ENCODE data around the gene NDUFAF4.

NDUFAF4 gene

DNA sequence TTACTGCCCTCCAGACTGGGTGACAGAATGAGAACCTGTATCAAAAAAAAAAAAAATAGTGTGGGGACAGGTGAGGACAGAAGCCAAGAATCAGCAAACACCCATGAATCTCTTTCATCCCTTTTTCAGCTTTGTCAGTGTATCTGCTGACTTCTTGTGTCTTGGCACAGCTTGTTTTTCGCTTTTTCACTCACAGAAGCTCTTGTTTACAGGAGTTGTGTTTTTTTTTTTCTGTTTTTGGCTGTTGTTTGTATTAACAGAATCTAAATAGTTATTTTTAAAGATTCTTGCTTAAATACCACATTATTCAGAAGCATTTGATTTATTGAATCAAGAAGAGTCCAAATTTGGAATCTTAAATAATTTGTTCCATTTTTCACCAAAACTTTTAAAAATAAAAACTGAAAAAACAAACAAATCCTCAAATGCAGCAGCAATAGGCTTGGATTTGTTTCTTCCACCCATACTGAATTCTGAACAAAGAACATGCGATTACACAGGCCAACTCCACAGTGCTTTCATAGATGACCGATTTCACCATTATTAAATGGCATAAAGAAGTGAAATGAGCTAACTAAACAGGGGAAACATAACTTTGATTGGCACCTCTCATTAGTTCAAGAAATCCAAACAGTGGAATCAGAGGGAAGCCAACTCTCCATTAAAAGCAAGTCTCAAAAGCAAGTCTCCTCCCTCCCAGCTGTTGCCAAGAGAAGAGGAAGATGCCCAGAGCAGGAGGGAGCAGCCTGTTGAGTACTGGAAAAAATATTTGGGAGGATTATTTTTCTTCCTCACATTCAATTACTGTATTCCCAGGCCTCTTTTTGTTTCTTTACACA is 33.3 kb downstream of the NDUFAF4 start:
- TF ChIP-seq SPI1 (IDR thresholded peaks at IDR 0.05; ENCODE audit: borderline replicate concordance, low read depth) (no peak), GABPA (IDR thresholded peaks at IDR 0.05; ENCODE audit: low read depth) (no peak), POLR2AphosphoS5 (IDR thresholded peaks at IDR 0.05; ENCODE audit: low read depth) (no peak)
- TF ChIP-seq, protein P1, sequence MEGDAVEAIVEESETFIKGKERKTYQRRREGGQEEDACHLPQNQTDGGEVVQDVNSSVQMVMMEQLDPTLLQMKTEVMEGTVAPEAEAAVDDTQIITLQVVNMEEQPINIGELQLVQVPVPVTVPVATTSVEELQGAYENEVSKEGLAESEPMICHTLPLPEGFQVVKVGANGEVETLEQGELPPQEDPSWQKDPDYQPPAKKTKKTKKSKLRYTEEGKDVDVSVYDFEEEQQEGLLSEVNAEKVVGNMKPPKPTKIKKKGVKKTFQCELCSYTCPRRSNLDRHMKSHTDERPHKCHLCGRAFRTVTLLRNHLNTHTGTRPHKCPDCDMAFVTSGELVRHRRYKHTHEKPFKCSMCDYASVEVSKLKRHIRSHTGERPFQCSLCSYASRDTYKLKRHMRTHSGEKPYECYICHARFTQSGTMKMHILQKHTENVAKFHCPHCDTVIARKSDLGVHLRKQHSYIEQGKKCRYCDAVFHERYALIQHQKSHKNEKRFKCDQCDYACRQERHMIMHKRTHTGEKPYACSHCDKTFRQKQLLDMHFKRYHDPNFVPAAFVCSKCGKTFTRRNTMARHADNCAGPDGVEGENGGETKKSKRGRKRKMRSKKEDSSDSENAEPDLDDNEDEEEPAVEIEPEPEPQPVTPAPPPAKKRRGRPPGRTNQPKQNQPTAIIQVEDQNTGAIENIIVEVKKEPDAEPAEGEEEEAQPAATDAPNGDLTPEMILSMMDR (IDR thresholded peaks at IDR 0.05; ENCODE audit: insufficient read depth, low read length) = no peak
- TF ChIP-seq, protein P2, sequence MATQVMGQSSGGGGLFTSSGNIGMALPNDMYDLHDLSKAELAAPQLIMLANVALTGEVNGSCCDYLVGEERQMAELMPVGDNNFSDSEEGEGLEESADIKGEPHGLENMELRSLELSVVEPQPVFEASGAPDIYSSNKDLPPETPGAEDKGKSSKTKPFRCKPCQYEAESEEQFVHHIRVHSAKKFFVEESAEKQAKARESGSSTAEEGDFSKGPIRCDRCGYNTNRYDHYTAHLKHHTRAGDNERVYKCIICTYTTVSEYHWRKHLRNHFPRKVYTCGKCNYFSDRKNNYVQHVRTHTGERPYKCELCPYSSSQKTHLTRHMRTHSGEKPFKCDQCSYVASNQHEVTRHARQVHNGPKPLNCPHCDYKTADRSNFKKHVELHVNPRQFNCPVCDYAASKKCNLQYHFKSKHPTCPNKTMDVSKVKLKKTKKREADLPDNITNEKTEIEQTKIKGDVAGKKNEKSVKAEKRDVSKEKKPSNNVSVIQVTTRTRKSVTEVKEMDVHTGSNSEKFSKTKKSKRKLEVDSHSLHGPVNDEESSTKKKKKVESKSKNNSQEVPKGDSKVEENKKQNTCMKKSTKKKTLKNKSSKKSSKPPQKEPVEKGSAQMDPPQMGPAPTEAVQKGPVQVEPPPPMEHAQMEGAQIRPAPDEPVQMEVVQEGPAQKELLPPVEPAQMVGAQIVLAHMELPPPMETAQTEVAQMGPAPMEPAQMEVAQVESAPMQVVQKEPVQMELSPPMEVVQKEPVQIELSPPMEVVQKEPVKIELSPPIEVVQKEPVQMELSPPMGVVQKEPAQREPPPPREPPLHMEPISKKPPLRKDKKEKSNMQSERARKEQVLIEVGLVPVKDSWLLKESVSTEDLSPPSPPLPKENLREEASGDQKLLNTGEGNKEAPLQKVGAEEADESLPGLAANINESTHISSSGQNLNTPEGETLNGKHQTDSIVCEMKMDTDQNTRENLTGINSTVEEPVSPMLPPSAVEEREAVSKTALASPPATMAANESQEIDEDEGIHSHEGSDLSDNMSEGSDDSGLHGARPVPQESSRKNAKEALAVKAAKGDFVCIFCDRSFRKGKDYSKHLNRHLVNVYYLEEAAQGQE (IDR thresholded peaks at IDR 0.05; ENCODE audit: insufficient replicate concordance, low read depth) = no peak
- H3K27ac ChIP-seq (replicated peaks) = no peak overlapping the region
- H3K4me3 ChIP-seq (replicated peaks; ENCODE audit: insufficient read depth, low read length) = no peak overlapping the region
- DNase-seq (ENCODE audit: low read depth in 1 of 2, low spot score in 1 of 2) = no peak
- H3K27me3 ChIP-seq (ENCODE audit: insufficient read depth, poor library complexity, severe bottlenecking) = no peaks in the 10 kb centered on the region

DNA sequence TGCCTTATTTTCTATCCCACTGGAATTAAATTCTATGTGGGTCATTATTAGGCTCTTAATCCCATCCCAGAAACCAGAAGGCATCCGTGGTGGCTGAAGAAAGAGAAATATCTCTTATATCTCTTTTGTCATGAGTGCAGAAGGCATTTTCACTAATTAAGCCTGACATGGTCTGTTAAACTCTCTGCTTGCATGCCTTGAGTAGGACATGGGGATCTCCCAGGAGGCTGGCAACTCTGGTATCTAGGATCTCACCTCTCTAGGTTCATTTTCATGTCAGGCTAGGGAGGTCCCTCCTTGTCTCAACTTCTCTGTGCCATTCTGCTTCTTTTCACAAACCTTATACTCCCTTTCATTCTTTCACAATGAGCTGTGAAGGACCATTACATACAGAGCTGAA is 35.1 kb downstream of the NDUFAF4 start:
- Histone ChIP-seq H3K4me3 (replicated peaks; ENCODE audit: insufficient read depth, low read length) (no peak overlapping the region), H3K27me3 (ENCODE audit: insufficient read depth, poor library complexity, severe bottlenecking) (no peaks in the 10 kb centered on the region), H3K27ac (replicated peaks) (no peak overlapping the region)
- no peak for DNase-seq (ENCODE audit: low read depth in 1 of 2, low spot score in 1 of 2)
- TF ChIP-seq GABPA (IDR thresholded peaks at IDR 0.05; ENCODE audit: low read depth) (no peak), SPI1 (IDR thresholded peaks at IDR 0.05; ENCODE audit: borderline replicate concordance, low read depth) (no peak), POLR2AphosphoS5 (IDR thresholded peaks at IDR 0.05; ENCODE audit: low read depth) (no peak)
- TF ChIP-seq, protein P2 (IDR thresholded peaks at IDR 0.05; ENCODE audit: insufficient replicate concordance, low read depth) = no peak
- TF ChIP-seq, protein P1 (IDR thresholded peaks at IDR 0.05; ENCODE audit: insufficient read depth, low read length) = no peak

DNA sequence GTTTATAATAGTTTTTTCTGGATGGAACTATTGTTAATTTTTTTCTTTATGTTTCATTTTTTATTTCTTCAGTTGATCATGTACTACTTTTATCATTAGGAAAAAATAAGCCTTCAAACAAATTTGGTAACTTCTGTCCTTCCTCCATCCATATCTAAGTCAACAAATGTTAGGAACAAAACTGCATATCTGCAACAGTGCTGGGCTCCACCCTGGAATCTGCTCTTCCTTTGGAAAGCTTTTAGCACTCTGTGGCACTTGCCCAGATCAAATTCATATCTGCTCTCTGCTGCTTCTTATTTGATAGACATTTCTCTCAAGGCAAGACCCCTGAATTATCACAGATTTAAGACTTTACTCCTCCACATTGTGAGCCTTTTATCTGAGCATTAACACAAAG is 36.1 kb downstream of the NDUFAF4 start:
- TF ChIP-seq GABPA (IDR thresholded peaks at IDR 0.05; ENCODE audit: low read depth) (no peak), POLR2AphosphoS5 (IDR thresholded peaks at IDR 0.05; ENCODE audit: low read depth) (no peak), SPI1 (IDR thresholded peaks at IDR 0.05; ENCODE audit: borderline replicate concordance, low read depth) (no peak)
- TF ChIP-seq, protein P1 (IDR thresholded peaks at IDR 0.05; ENCODE audit: insufficient read depth, low read length) = no peak
- TF ChIP-seq, protein P2 (IDR thresholded peaks at IDR 0.05; ENCODE audit: insufficient replicate concordance, low read depth) = no peak
- Histone ChIP-seq H3K4me3 (replicated peaks; ENCODE audit: insufficient read depth, low read length) (no peak overlapping the region), H3K27ac (replicated peaks) (no peak overlapping the region), H3K27me3 (ENCODE audit: insufficient read depth, poor library complexity, severe bottlenecking) (no peaks in the 10 kb centered on the region)
- DNase-seq (ENCODE audit: low read depth in 1 of 2, low spot score in 1 of 2) = no peak

All from HL-60 (cell line).